Measurements from ENCODE around the gene SMURF2.
"Not testable (repeated sequence)": the region's sequence is repeated elsewhere in the genome, so short reads cannot be mapped to it uniquely, and the experiment has no call there.

Gene SMURF2

GRCh38 chr17:64583038-64583437 is 79.1 kb downstream of the SMURF2 start:
- H3K27ac ChIP-seq = no peak overlapping the region
- no peak for DNase-seq (ENCODE audit: low spot score)
- no peak overlapping the region for H3K4me3 ChIP-seq
- TF ChIP-seq CTCF (IDR thresholded peaks at IDR 0.05) = no peak

GRCh38 chr17:64580384-64581315 is 81.5 kb downstream of the SMURF2 start:
- H3K27ac ChIP-seq = no peak overlapping the region
- DNase-seq (ENCODE audit: low spot score) = no peak
- TF ChIP-seq CTCF (IDR thresholded peaks at IDR 0.05) = no peak
- H3K4me3 ChIP-seq = no peak overlapping the region

- DNase-seq (ENCODE audit: low spot score) = no peak
- Histone ChIP-seq H3K4me3 (no peak overlapping the region), H3K27ac (no peak overlapping the region)
- no peak for TF ChIP-seq CTCF (IDR thresholded peaks at IDR 0.05)
Observed at GRCh38 chr17:64579917-64580316, 82.2 kb downstream of the SMURF2 start.

- H3K27ac ChIP-seq; DNase-seq (ENCODE audit: low spot score); H3K4me3 ChIP-seq: not testable (repeated sequence)
Observed at GRCh38 chr17:64577025-64577424, 85.1 kb downstream of the SMURF2 start.

- no peak for DNase-seq (ENCODE audit: low spot score)
- H3K27ac ChIP-seq = no peak overlapping the region
- no peak for TF ChIP-seq CTCF (IDR thresholded peaks at IDR 0.05)
- H3K4me3 ChIP-seq = no peak overlapping the region
Observed at GRCh38 chr17:64575431-64575830, 86.7 kb downstream of the SMURF2 start.

- no peak for DNase-seq (ENCODE audit: low spot score)
- no peak overlapping the region for H3K27ac ChIP-seq
- no peak overlapping the region for H3K4me3 ChIP-seq
- no peak for TF ChIP-seq CTCF (IDR thresholded peaks at IDR 0.05)
Observed at GRCh38 chr17:64574646-64575045, 87.5 kb downstream of the SMURF2 start.

- TF ChIP-seq CTCF (IDR thresholded peaks at IDR 0.05) = no peak
- Histone ChIP-seq H3K27ac (no peak overlapping the region), H3K4me3 (no peak overlapping the region)
- DNase-seq (ENCODE audit: low spot score) = no peak
Observed at GRCh38 chr17:64573214-64573613, 88.9 kb downstream of the SMURF2 start.

All from coronary artery (tissue), 2 donors.